ENCODE measurements around the gene CCDC14.

DNA sequence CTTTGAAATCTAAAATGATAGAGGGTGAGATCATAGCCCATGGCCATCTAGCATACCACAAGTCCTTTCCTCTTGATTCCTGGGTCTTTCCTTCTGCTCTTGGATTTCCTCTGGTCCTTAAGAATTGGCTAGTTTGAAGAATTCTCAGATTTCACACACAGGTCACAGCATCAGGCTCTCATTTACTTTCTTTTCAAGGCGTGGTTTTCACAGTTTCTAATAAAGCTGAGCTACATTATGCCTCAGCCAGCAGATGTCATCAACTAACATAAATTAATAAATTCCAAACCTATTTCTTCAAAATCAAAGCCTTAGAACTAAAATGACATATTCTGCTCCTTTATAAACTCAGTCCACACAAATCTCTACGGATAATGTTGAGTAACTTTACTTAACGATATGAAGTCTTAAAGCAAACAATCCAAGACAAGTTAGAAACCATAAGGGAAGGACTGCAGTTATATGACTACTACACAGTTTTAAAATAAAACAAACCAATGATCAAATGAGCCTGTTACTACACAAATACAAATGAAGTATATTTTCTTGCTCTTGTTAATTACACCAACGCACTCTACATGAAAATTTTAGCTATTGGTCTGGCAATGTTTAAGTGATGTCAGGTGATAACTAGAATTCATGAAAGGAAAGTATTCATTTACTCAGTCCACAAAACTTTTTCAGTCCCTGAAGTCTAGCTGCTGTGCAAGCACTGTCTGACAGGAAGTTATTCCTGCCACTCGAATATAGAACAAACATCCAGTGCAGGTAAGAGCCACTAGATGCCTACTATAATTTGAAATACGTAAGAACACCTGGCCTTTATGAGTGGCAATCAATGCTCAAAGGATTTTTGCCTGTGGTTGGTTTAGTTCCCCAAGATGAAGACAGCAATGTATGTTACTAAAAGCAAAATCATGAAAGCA, 9.2 kb downstream of the CCDC14 start:
- TF ChIP-seq EP300 (conservative IDR thresholded peaks at IDR 0.05; ENCODE audit: poor library complexity, severe bottlenecking) (no peak), POLR2AphosphoS5 (IDR thresholded peaks at IDR 0.05) (no peak), TAF1 (IDR thresholded peaks at IDR 0.05; ENCODE audit: low read depth) (no peak), EZH2 (IDR thresholded peaks at IDR 0.05; ENCODE audit: borderline replicate concordance, insufficient read depth, low read length, poor library complexity, severe bottlenecking) (no peak), RAD21 (conservative IDR thresholded peaks at IDR 0.05) (no peak), MXI1 (conservative IDR thresholded peaks at IDR 0.05; ENCODE audit: poor library complexity, severe bottlenecking) (no peak), SMC3 (conservative IDR thresholded peaks at IDR 0.05; ENCODE audit: poor library complexity) (no peak)
- TF ChIP-seq, protein P1, sequence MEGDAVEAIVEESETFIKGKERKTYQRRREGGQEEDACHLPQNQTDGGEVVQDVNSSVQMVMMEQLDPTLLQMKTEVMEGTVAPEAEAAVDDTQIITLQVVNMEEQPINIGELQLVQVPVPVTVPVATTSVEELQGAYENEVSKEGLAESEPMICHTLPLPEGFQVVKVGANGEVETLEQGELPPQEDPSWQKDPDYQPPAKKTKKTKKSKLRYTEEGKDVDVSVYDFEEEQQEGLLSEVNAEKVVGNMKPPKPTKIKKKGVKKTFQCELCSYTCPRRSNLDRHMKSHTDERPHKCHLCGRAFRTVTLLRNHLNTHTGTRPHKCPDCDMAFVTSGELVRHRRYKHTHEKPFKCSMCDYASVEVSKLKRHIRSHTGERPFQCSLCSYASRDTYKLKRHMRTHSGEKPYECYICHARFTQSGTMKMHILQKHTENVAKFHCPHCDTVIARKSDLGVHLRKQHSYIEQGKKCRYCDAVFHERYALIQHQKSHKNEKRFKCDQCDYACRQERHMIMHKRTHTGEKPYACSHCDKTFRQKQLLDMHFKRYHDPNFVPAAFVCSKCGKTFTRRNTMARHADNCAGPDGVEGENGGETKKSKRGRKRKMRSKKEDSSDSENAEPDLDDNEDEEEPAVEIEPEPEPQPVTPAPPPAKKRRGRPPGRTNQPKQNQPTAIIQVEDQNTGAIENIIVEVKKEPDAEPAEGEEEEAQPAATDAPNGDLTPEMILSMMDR (IDR thresholded peaks at IDR 0.05; ENCODE audit: poor library complexity, severe bottlenecking) = no peak
- TF ChIP-seq, protein P2, sequence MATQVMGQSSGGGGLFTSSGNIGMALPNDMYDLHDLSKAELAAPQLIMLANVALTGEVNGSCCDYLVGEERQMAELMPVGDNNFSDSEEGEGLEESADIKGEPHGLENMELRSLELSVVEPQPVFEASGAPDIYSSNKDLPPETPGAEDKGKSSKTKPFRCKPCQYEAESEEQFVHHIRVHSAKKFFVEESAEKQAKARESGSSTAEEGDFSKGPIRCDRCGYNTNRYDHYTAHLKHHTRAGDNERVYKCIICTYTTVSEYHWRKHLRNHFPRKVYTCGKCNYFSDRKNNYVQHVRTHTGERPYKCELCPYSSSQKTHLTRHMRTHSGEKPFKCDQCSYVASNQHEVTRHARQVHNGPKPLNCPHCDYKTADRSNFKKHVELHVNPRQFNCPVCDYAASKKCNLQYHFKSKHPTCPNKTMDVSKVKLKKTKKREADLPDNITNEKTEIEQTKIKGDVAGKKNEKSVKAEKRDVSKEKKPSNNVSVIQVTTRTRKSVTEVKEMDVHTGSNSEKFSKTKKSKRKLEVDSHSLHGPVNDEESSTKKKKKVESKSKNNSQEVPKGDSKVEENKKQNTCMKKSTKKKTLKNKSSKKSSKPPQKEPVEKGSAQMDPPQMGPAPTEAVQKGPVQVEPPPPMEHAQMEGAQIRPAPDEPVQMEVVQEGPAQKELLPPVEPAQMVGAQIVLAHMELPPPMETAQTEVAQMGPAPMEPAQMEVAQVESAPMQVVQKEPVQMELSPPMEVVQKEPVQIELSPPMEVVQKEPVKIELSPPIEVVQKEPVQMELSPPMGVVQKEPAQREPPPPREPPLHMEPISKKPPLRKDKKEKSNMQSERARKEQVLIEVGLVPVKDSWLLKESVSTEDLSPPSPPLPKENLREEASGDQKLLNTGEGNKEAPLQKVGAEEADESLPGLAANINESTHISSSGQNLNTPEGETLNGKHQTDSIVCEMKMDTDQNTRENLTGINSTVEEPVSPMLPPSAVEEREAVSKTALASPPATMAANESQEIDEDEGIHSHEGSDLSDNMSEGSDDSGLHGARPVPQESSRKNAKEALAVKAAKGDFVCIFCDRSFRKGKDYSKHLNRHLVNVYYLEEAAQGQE (IDR thresholded peaks at IDR 0.05; ENCODE audit: borderline replicate concordance) = no peak
